Progenitor cell of endocrine pancreas (in vitro differentiated cells): ENCODE data around the gene METTL8. TPM values are rescaled to one million over a fixed set of nuclear protein-coding genes. Genes with fewer than 3 reads are reported as not detected.

Experiments used
- DNase-seq: peaks from one replicate; pipeline ENCODE4 v3.0.0; 2021; ENCODE audit warnings: low spot score; ENCODE audit not compliant: unreplicated experiment
- H3K27ac Mint-ChIP-seq: 2 replicates; pipeline ENCODE4 v1.8.0; 2021; ENCODE audit warnings: mild to moderate bottlenecking, moderate library complexity, mixed read lengths
- H3K27me3 Mint-ChIP-seq: 2 replicates; pipeline ENCODE4 v1.8.0; 2021; ENCODE audit warnings: mixed read lengths
- H3K36me3 Mint-ChIP-seq: 2 replicates; pipeline ENCODE4 v1.8.0; 2022; ENCODE audit warnings: mixed read lengths; ENCODE audit not compliant: insufficient read depth
- H3K4me1 Mint-ChIP-seq: 2 replicates; pipeline ENCODE4 v1.8.0; 2021; ENCODE audit warnings: low read depth, mixed read lengths
- H3K4me3 Mint-ChIP-seq: 2 replicates; pipeline ENCODE4 v1.8.0; 2021; ENCODE audit warnings: low read depth, mild to moderate bottlenecking, moderate library complexity, mixed read lengths
- H3K9me3 Mint-ChIP-seq: 2 replicates; pipeline ENCODE4 v1.8.0; 2021; ENCODE audit warnings: low read depth, mixed read lengths
- CTCF ChIP-seq: fragments of 200-600 bp; sonication (generic); IDR thresholded peaks from one replicate; pipeline ENCODE4 v1.5.0; 2021; ENCODE audit warnings: antibody characterized with exemption, mild to moderate bottlenecking; ENCODE audit not compliant: unreplicated experiment
- total RNA-seq: library from RNA; stranded (reverse); gene quantifications from 2 replicates; pipeline ENCODE4 v1.2.1, GENCODE V29; 2021

Gene METTL8
- total RNA-seq, 1 donor from 2014 or later: 26.9 TPM

GRCh38 chr2:171310889-171311288 is 122.9 kb downstream of the METTL8 start:
- Mint-ChIP-seq H3K4me3 (no peak overlapping the region), H3K27ac (no peak overlapping the region), H3K4me1 (peaks cover under 1% of the 10 kb centered on the region), H3K27me3 (no peaks in the 10 kb centered on the region), H3K9me3 (peaks cover 16% of the 10 kb centered on the region), H3K36me3 (peaks cover 14% of the 10 kb centered on the region)
- TF ChIP-seq CTCF: no peak
- DNase-seq: no peak

- DNase-seq: no peak
- H3K4me1 Mint-ChIP-seq: no peaks in the 10 kb centered on the region
- H3K27ac Mint-ChIP-seq: no peak overlapping the region
- H3K36me3 Mint-ChIP-seq: peaks cover 14% of the 10 kb centered on the region
- no peak for TF ChIP-seq CTCF
- H3K27me3 Mint-ChIP-seq: no peaks in the 10 kb centered on the region
- no peak overlapping the region for H3K4me3 Mint-ChIP-seq
- H3K9me3 Mint-ChIP-seq: peaks cover 19% of the 10 kb centered on the region
Observed at GRCh38 chr2:171309455-171310286, 124.1 kb downstream of the METTL8 start.

GRCh38 chr2:171308280-171309054 is 125.3 kb downstream of the METTL8 start:
- no peak for TF ChIP-seq CTCF
- Mint-ChIP-seq H3K9me3 (peaks cover 15% of the 10 kb centered on the region), H3K36me3 (peaks cover 10% of the 10 kb centered on the region), H3K27me3 (no peaks in the 10 kb centered on the region), H3K27ac (no peak overlapping the region), H3K4me3 (no peak overlapping the region), H3K4me1 (no peaks in the 10 kb centered on the region)
- no peak for DNase-seq

GRCh38 chr2:171307560-171307959 is 126.2 kb downstream of the METTL8 start:
- no peak overlapping the region for H3K27ac Mint-ChIP-seq
- H3K4me1 Mint-ChIP-seq: no peaks in the 10 kb centered on the region
- peaks cover 8% of the 10 kb centered on the region for H3K36me3 Mint-ChIP-seq
- H3K27me3 Mint-ChIP-seq: no peaks in the 10 kb centered on the region
- peaks cover 15% of the 10 kb centered on the region for H3K9me3 Mint-ChIP-seq
- no peak for TF ChIP-seq CTCF
- DNase-seq: no peak
- no peak overlapping the region for H3K4me3 Mint-ChIP-seq

GRCh38 chr2:171297956-171298355 is 135.8 kb downstream of the METTL8 start:
- no peak for TF ChIP-seq CTCF
- H3K9me3 Mint-ChIP-seq: no peaks in the 10 kb centered on the region
- no peaks in the 10 kb centered on the region for H3K4me1 Mint-ChIP-seq
- H3K36me3 Mint-ChIP-seq: no peaks in the 10 kb centered on the region
- no peak overlapping the region for H3K4me3 Mint-ChIP-seq
- no peak for DNase-seq
- no peak overlapping the region for H3K27ac Mint-ChIP-seq
- H3K27me3 Mint-ChIP-seq: no peaks in the 10 kb centered on the region
